NOMO-1 treated with DMSO at 0.1 percent for 48 hours (cell line): ENCODE measurements around the gene USP7.

Source experiments
- DNase-seq: peaks from one replicate; lab custom pipeline; 2025; ENCODE audit not compliant: unreplicated experiment; lab: John Stamatoyannopoulos, UW

Gene USP7

GRCh38 chr16:8953064-8953463 is 10.6 kb downstream of the USP7 start:
- no peak for DNase-seq

GRCh38 chr16:8952281-8952751 is 11.4 kb downstream of the USP7 start:
- no peak for DNase-seq

GRCh38 chr16:8951447-8952280 is 12.0 kb downstream of the USP7 start:
- no peak for DNase-seq

GRCh38 chr16:8950580-8951077 is 13.1 kb downstream of the USP7 start:
- DNase-seq = no peak

- no peak for DNase-seq
These were observed 13.9 kb downstream of the USP7 start for GRCh38 chr16:8949536-8950418.

GRCh38 chr16:8948831-8949230 is 14.9 kb downstream of the USP7 start:
- no peak for DNase-seq

- DNase-seq = no peak
These were observed 15.6 kb downstream of the USP7 start for GRCh38 chr16:8948069-8948593.

- no peak for DNase-seq
These were observed 17.2 kb downstream of the USP7 start for GRCh38 chr16:8946544-8946943.

GRCh38 chr16:8945626-8946296 is 17.9 kb downstream of the USP7 start:
- DNase-seq = no peak

- DNase-seq = peak; percentile 85
These were observed 19.5 kb downstream of the USP7 start for GRCh38 chr16:8943966-8944759.

GRCh38 chr16:8943001-8943763 is 20.5 kb downstream of the USP7 start:
- DNase-seq = no peak

- no peak for DNase-seq
These were observed 21.9 kb downstream of the USP7 start for GRCh38 chr16:8941718-8942344.

GRCh38 chr16:8937803-8938202 is 25.9 kb downstream of the USP7 start:
- DNase-seq = no peak

- peak; percentile 34 for DNase-seq
These were observed 27.3 kb downstream of the USP7 start for GRCh38 chr16:8936421-8936820.

- no peak for DNase-seq
These were observed 27.7 kb downstream of the USP7 start for GRCh38 chr16:8935989-8936388.

GRCh38 chr16:8934601-8935000 is 29.1 kb downstream of the USP7 start:
- no peak for DNase-seq

- DNase-seq = peak; percentile 13
These were observed 31.8 kb downstream of the USP7 start for GRCh38 chr16:8931859-8932258.

GRCh38 chr16:8929086-8929748 is 34.5 kb downstream of the USP7 start:
- DNase-seq = no peak
